GM04503 (cell line): Measurements from ENCODE around the gene DZIP1.
"Not testable (repeated sequence)": the region's sequence is repeated elsewhere in the genome, so short reads cannot be mapped to it uniquely, and the experiment has no call there.

Source experiments
- DNase-seq: peaks from one replicate; pipeline ENCODE4 v3.0.0-alpha.2; 2012; ENCODE audit warnings: low read depth

DZIP1 gene

GRCh38 chr13:95644601-95645052 lies at the start of gene DZIP1:
DZIP1 (minus strand) TSS chr13:95644706; CDS start chr13:95642029, 2,677 bp downstream.
- peak; percentile 42 for DNase-seq

DNA sequence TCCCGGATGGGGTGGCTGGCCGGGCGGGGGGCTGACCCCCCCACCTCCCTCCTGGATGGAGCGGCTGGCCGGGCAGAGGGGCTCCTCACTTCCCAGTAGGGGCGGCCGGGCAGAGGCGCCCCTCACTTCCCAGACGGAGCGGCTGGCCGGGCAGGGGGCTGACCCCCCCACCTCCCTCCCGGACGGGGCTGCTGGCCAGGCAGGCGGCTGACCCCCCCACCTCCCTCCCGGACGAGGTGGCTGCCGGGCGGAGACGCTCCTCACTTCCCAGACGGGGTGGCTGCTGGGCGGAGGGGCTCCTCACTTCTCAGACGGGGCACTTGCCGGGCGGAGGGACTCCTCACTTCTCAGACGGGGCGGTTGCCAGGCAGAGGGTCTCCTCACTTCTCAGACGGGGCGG lies 46.5 kb upstream of the DZIP1 start:
- DNase-seq = not testable (repeated sequence)

DNA sequence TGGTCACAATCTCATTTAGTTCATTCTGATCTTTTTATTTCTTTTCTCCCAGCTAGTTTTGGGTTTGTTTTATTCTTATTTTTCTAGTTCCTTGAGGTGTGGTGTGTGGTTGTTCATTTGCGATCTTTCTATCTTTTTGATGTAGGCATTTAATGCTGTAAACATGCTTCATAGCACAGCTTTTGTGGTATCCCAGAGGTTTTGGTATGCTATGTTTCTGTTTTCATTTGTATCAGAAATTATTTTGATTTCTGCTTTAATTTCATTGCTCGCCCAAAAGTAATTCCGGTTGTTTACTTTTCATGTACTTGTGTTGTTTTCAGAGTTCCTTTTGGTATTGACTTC lies 45.0 kb upstream of the DZIP1 start:
- no peak for DNase-seq

- not testable (repeated sequence) for DNase-seq
Measured at GRCh38 chr13:95684960-95685359, 40.5 kb upstream of the DZIP1 start.

GRCh38 chr13:95684418-95684817 lies 39.9 kb upstream of the DZIP1 start:
- no peak for DNase-seq

- DNase-seq = no peak
Measured at GRCh38 chr13:95679722-95680121, 35.2 kb upstream of the DZIP1 start.

DNA sequence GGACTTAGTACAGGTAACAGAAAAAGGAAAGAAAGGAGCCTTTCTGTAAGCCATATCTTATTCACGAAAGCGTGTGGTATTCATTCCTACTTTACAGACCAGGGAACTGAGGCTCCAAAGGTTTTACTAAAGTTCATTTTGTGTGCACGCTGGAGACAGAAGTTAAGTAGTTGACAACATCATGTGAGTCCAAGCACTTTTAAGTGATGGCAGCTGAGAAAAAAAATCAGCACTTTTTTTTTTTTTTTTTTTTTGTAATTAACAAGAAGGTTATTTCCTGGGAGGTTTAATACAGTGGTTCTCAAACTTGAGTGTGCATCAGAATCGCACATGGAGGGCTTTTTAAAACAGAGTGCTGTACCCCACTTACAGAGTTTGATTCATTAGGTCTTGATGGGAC lies 34.5 kb upstream of the DZIP1 start:
- no peak for DNase-seq

GRCh38 chr13:95677564-95678266 lies 33.2 kb upstream of the DZIP1 start:
- DNase-seq = no peak

DNA sequence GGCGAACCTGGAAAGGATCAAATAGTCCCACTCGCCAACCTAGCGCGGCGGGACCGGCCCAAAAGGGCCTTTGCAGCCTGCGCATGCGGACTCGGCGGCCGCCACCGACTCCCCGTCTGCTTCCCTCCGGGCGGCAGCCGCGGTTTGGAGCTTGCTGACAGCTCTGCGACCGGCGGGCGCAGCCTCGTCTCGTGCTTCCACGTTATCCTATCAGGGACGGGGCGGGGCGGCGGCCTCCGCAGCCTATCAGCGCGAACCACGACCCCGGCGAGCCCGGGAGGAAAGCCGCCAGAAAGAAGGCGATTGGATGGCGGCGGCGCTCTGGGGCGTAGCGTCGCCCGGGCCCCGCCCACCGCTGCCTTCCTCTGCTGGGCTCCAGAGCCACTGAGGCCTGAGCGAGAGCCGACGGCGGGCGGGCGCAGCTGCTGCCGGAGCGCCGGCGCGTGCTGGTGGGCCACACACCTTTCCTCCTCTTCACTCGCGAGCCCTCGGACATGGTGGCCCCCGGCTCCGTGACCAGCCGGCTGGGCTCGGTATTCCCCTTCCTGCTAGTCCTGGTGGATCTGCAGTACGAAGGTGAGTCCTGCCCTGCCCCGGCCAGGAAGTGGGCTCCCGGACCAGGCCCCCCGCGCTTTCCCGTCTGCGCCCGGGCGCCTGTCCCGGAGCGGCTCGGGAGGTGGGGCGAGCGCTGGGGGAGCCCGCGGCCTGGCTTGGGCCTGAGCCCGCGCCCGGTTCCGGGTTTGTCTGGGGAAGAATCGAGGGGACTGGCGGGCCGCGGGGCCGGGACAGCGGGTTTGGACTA lies 32.5 kb upstream of the DZIP1 start, which contains the start of gene DNAJC3:
DNAJC3 (plus strand) TSS at position 378 of the 802 bp plus-strand sequence; CDS start at position 495, 117 bp downstream.
- DNase-seq = peak; percentile 83

- DNase-seq = peak; percentile 14
Measured at GRCh38 chr13:95676105-95676761, 31.7 kb upstream of the DZIP1 start.

DNA sequence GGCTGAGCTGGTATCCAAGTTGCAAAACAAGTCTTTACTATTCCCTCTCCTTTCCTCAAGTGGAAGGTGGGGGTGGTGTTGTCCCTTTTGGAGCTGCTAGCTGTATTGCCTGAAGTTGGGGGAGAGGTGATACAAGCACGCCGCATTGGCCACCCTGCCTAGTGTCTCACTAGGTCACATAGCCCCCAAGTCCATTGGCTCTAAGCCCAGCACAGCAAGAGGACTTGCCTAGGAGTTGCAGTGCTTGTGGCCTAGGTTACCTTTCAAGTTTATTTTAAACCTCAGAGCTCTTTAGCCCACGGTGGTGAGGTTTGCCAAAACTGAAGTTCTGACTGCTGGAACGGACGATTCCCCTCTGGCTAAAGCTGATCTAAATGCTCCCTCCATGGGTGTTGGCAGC lies 27.1 kb upstream of the DZIP1 start:
- DNase-seq = no peak

DNA sequence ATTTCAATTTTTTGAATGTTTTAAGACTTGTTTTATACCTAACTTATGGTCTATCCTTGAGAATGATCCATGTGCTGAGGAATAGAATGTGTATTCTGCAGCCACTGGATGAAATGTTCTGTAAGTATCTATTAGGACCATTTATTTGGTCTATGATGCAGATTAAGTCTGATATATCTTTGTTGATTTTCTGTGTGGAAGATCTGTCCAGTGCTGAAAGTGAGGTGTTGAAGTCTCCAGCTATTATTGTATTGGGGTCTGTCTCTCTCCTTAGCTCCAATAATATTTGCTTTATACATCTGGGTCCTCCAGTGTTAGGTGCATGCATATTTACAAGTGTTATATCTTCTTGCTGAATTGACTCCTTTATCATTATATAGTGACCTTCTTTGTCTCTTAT lies 22.7 kb upstream of the DZIP1 start:
- not testable (repeated sequence) for DNase-seq

- DNase-seq = no peak
Measured at GRCh38 chr13:95660981-95661581, 16.6 kb upstream of the DZIP1 start.

- DNase-seq = no peak
Measured at GRCh38 chr13:95659500-95659899, 15.0 kb upstream of the DZIP1 start.

DNA sequence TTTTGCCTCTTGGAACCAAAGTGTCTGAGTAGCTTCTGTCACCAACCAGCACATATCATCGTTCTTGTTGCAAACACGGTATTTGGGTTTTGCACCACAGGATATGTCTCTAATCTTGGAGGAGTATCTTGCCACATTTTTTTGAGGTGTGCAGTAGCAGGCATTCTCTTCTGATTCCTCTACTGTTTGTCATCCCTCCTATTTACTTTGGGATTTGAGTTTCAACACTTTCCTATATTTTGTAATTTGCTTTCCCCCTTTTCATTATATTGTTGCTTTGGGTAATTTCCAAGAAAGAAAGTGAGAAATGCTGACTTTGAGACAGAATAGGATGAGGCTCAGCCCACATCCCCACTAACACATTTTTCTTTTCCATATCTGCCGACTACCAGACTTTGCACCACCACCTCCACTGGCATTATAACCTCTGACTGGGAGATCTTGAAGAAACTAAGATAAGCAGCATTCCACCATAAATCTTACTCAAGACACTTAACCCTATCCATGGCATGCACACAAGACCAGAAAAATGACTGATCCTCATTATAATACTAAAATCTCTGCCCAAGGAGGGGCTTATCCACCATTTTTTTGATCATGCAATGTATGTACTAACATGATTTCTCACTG lies 12.0 kb upstream of the DZIP1 start:
- no peak for DNase-seq

GRCh38 chr13:95652821-95653220 lies 8.3 kb upstream of the DZIP1 start:
- DNase-seq = no peak

GRCh38 chr13:95652244-95652764 lies 7.8 kb upstream of the DZIP1 start:
- no peak for DNase-seq

GRCh38 chr13:95650696-95651095 lies 6.2 kb upstream of the DZIP1 start:
- DNase-seq = no peak

DNA sequence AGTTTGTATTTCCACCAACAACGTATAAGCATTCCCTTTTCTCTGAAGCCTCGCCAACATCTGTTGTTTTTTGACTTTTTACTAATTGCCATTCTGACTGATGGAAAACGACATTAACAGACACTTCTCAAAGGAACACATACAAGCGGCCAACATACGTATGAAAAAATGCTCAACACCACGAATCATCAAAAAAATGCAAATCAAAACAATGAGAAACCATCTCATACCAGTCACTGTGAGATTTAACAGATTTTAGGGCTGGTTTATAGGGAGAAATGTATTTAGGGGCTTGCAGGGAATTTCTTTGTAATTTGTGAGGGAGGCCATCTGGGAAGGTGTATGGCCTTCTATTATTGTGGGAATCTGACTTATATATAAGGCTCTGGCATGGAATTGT lies 2.8 kb upstream of the DZIP1 start:
- DNase-seq = no peak

DNA sequence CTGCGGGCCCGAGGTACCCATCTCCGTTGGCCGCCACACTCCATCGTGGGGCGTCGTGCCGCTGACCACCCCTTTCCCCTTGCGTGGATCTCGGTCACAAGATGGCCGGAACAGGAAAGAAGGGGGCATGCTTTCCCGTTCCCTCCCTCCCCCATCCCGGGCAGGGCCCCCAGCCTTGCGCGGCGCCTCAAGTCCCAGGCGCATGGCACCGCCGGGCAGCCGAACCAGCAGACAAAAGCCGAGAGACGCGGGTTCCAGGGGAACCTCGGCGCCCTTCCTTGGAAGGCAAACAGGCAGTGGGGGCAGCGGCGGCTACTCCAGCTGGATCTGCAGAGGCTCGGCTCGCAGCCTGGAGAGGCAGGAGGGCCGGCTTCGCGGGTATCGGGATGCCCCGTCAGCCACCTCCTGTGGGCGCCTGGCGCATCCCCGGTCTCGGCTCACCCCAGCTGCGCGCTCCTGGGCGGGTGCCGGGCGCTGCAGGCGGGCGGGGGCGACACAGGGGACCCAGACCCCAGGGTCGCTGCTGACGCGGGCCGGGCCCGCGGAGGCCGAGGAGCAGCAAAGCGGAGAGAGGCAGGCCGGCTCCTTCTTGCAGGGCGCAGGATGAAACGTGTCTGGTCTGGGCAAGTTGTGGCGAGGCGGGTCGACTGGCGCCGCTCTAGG lies 439 bp downstream of the DZIP1 start:
- no peak for DNase-seq

DNA sequence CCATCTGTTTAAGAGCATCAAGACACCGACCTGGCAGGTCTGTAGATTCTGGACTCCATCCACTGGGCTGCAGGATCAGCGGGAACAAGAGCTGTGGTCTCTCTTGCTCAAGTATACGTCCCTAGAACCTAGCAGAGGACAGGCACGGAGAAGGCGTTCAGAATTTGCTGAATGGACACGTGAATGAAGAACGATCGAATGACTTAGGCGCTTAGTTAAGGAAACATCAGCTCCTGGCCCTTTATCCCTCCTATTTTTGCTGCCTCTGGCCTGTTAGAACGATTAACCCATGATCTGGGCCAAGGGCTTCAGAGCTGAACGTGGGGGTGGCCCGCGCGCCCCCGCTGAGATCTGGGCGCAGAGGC lies 953 bp downstream of the DZIP1 start:
- DNase-seq = no peak
